Fibroblast of lung (primary cell): ENCODE results near the gene OR5L2. TPM values are rescaled to one million over a fixed set of nuclear protein-coding genes. Genes with fewer than 3 reads are reported as not detected.

Experiments
- DNase-seq, 2 donors: peaks; one replicate each; pipeline versions ENCODE4 v3.0.0 to v3.0.0-alpha.2; 2010; ENCODE audit warnings: low read depth in 2 of 2
- H2AFZ ChIP-seq: 2 replicates; pipeline ENCODE4 v1.5.1; 2012; ENCODE audit warnings: low read length, control low read depth, inconsistent platforms
- H3K27ac ChIP-seq: 2 replicates; pipeline ENCODE4 v1.5.1; 2011; ENCODE audit warnings: low read length, control low read depth; ENCODE audit not compliant: insufficient read depth
- H3K27me3 ChIP-seq: 2 replicates; pipeline ENCODE4 v1.5.1; 2011; ENCODE audit warnings: mild to moderate bottlenecking, low read length; ENCODE audit not compliant: control insufficient read depth, insufficient read depth
- H3K36me3 ChIP-seq: 2 replicates; pipeline ENCODE4 v1.5.1; 2011; ENCODE audit warnings: low read length; ENCODE audit not compliant: control insufficient read depth, insufficient read depth
- H3K4me1 ChIP-seq: 2 replicates; pipeline ENCODE4 v1.5.1; 2011; ENCODE audit warnings: low read length; ENCODE audit not compliant: control insufficient read depth, insufficient read depth; ENCODE audit errors: extremely low read depth
- H3K4me2 ChIP-seq: 2 replicates; pipeline ENCODE4 v1.5.1; 2011; ENCODE audit warnings: low read length, control low read depth; ENCODE audit not compliant: insufficient read depth; ENCODE audit errors: extremely low read depth
- H3K4me3 ChIP-seq, 4 experiments: fragments of 200-600 bp in 1 of 4; sonication (generic) in 1 of 4; replicated peaks in 1 of 4; 2 replicates each; pipeline ENCODE4 v1.5.1; 2011 to 2016; ENCODE audit warnings: low read length in 4 of 4, low read depth in 3 of 4, mild to moderate bottlenecking in 3 of 4, control low read depth in 2 of 4, inconsistent platforms in 1 of 4, mixed read lengths in 1 of 4; ENCODE audit not compliant: insufficient read depth in 1 of 4; ENCODE audit errors: control extremely low read depth in 1 of 4
- H3K79me2 ChIP-seq: 2 replicates; pipeline ENCODE4 v1.5.1; 2012; ENCODE audit warnings: mild to moderate bottlenecking, low read length, inconsistent platforms; ENCODE audit not compliant: control insufficient read depth, insufficient read depth
- H3K9ac ChIP-seq: 2 replicates; pipeline ENCODE4 v1.5.1; 2011; ENCODE audit warnings: mild to moderate bottlenecking, low read length, control low read depth; ENCODE audit not compliant: insufficient read depth
- H3K9me3 ChIP-seq: 2 replicates; pipeline ENCODE4 v1.5.1; 2012; ENCODE audit warnings: low read depth, low read length; ENCODE audit not compliant: control insufficient read depth, insufficient read depth
- H4K20me1 ChIP-seq: 2 replicates; pipeline ENCODE4 v1.5.1; 2011; ENCODE audit warnings: low read length; ENCODE audit not compliant: control insufficient read depth, insufficient read depth; ENCODE audit errors: extremely low read depth
- EZH2 ChIP-seq: IDR thresholded peaks from 2 replicates; pipeline ENCODE4 v1.5.1; 2012; ENCODE audit warnings: low read length, control low read depth, mild to moderate bottlenecking; ENCODE audit errors: missing control alignments
- polyA plus RNA-seq, 2 donors: library from polyadenylated mRNA; depleted of rRNA in 1 of 2; stranded (reverse) in 1 of 2; unstranded in 1 of 2; fragments of >200 nt; gene quantifications; 2 replicates each; pipeline ENCODE4 v1.2.1, GENCODE V29; 2011 to 2012; ENCODE audit warnings: missing spikeins in 1 of 2
- total RNA-seq: library from RNA; depleted of rRNA; stranded (reverse); fragments of >200 nt; gene quantifications from 2 replicates; pipeline ENCODE4 v1.2.1, GENCODE V29; 2014
- TF ChIP-seq, protein P1 (sequence below), 2 donors: IDR thresholded peaks in 1 of 2; conservative IDR thresholded peaks in 1 of 2; 1 replicate in 1 of 2; 2 replicates in 1 of 2; pipeline ENCODE4 v1.5.1; 2011 to 2012; ENCODE audit warnings: low read length in 2 of 2, control low read depth in 1 of 2, inconsistent platforms in 1 of 2, low read depth in 1 of 2, mild to moderate bottlenecking in 1 of 2

Gene OR5L2
- total and polyA plus RNA-seq, 2 donors (not counting 1 experiment from before 2014, with no cell fraction given): not detected

- Histone ChIP-seq H3K9me3 (no peaks in the 10 kb centered on the region), H3K4me1 (no peaks in the 10 kb centered on the region), H3K36me3 (no peaks in the 10 kb centered on the region), H3K4me3 (no peak within 1 kb of the TSS), H2AFZ (no peak within 1 kb of the TSS), H3K79me2 (no peaks in the 10 kb centered on the region), H3K4me2 (no peak within 1 kb of the TSS), H3K9ac (no peak within 1 kb of the TSS), H3K27me3 (no peaks in the 10 kb centered on the region), H3K27ac (no peak within 1 kb of the TSS), H4K20me1 (no peaks in the 10 kb centered on the region)
- DNase-seq: no peak
- TF ChIP-seq, protein P1, sequence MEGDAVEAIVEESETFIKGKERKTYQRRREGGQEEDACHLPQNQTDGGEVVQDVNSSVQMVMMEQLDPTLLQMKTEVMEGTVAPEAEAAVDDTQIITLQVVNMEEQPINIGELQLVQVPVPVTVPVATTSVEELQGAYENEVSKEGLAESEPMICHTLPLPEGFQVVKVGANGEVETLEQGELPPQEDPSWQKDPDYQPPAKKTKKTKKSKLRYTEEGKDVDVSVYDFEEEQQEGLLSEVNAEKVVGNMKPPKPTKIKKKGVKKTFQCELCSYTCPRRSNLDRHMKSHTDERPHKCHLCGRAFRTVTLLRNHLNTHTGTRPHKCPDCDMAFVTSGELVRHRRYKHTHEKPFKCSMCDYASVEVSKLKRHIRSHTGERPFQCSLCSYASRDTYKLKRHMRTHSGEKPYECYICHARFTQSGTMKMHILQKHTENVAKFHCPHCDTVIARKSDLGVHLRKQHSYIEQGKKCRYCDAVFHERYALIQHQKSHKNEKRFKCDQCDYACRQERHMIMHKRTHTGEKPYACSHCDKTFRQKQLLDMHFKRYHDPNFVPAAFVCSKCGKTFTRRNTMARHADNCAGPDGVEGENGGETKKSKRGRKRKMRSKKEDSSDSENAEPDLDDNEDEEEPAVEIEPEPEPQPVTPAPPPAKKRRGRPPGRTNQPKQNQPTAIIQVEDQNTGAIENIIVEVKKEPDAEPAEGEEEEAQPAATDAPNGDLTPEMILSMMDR (conservative IDR thresholded peaks at IDR 0.05 in 1 of 2, IDR thresholded peaks at IDR 0.05 in 1 of 2; ENCODE audit: low read depth in 1 of 2, low read length in 2 of 2): no peak
- no peak for TF ChIP-seq EZH2
These were observed 31.8 kb upstream of the OR5L2 start, which contains the start of gene OR5D14 for GRCh38 chr11:55795256-55795655. TSS of gene OR5D14 (plus strand) at chr11:55795556. CDS start at chr11:55795556, 0 bp downstream.

GRCh38 chr11:55806248-55806647, 20.8 kb upstream of the OR5L2 start:
- DNase-seq: no peak
- Histone ChIP-seq H3K9ac (no peak overlapping the region), H3K4me1 (no peaks in the 10 kb centered on the region), H3K4me2 (no peak overlapping the region), H3K27me3 (no peaks in the 10 kb centered on the region), H3K36me3 (no peaks in the 10 kb centered on the region), H3K79me2 (no peaks in the 10 kb centered on the region), H3K9me3 (no peaks in the 10 kb centered on the region), H2AFZ (no peak overlapping the region), H3K4me3 (no peak overlapping the region), H3K27ac (no peak overlapping the region), H4K20me1 (no peaks in the 10 kb centered on the region)
- TF ChIP-seq, protein P1 (conservative IDR thresholded peaks at IDR 0.05 in 1 of 2, IDR thresholded peaks at IDR 0.05 in 1 of 2; ENCODE audit: low read depth in 1 of 2, low read length in 2 of 2): no peak
- TF ChIP-seq EZH2: no peak

DNA sequence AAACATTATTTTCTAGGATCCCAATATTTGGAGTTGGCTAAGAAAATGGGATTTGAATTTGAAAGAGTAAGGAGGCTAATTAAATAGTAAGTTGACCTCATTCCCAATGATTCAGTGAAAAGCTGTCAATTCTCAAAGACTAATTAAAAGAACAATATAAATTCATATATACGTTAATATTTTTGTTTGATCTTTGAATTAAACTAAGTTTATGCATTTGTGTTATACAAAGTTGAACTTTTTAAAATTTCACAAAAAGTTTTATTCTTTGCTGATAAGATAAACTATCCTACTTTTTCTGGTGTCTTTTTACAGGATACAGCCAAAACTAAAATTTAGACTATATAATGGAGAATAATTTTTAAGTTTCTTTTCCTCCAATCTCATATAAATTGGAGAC, 16.0 kb upstream of the OR5L2 start, which contains the start of gene OR5L1:
OR5L1 (plus strand) TSS at position 301 of the 400 bp plus-strand sequence. CDS start 100 bp downstream, outside the sequence.
- Histone ChIP-seq H3K79me2 (no peaks in the 10 kb centered on the region), H2AFZ (no peak within 1 kb of the TSS), H3K4me2 (no peak within 1 kb of the TSS), H3K4me3 (no peak within 1 kb of the TSS), H3K4me1 (no peaks in the 10 kb centered on the region), H3K27me3 (no peaks in the 10 kb centered on the region), H4K20me1 (no peaks in the 10 kb centered on the region), H3K36me3 (no peaks in the 10 kb centered on the region), H3K9ac (no peak within 1 kb of the TSS), H3K27ac (no peak within 1 kb of the TSS), H3K9me3 (no peaks in the 10 kb centered on the region)
- TF ChIP-seq EZH2: no peak
- TF ChIP-seq, protein P1 (conservative IDR thresholded peaks at IDR 0.05 in 1 of 2, IDR thresholded peaks at IDR 0.05 in 1 of 2; ENCODE audit: low read depth in 1 of 2, low read length in 2 of 2): no peak
- no peak for DNase-seq
